ENCODE data around the gene CACNA1H. TPM values are rescaled to one million over a fixed set of nuclear protein-coding genes. Genes with fewer than 3 reads are reported as not detected.
A peak's percentile ranks its signal among the peaks of the same experiment; 100 is the strongest.
"Not testable (repeated sequence)": the region's sequence is repeated elsewhere in the genome, so short reads cannot be mapped to it uniquely, and the experiment has no call there.

CACNA1H gene
- total RNA-seq, 1 donor from 2014 or later: 0.05 TPM

- Mint-ChIP-seq H3K36me3 (ENCODE audit: low read depth) (no peaks in the 10 kb centered on the region), H3K27me3 (no peaks in the 10 kb centered on the region), H3K4me3 (no peak overlapping the region), H3K27ac (no peak overlapping the region), H3K9me3 (no peaks in the 10 kb centered on the region), H3K4me1 (no peaks in the 10 kb centered on the region)
- intact Hi-C loops (cut with micrococcal nuclease): no loop called here
- DNase-seq: peak; percentile 87
Measured at GRCh38 chr16:1188432-1189189, 35.7 kb downstream of the CACNA1H start.

GRCh38 chr16:1189455-1189854, 36.5 kb downstream of the CACNA1H start:
- no peaks in the 10 kb centered on the region for H3K4me1 Mint-ChIP-seq
- no peaks in the 10 kb centered on the region for H3K27me3 Mint-ChIP-seq
- no peak overlapping the region for H3K27ac Mint-ChIP-seq
- no peaks in the 10 kb centered on the region for H3K9me3 Mint-ChIP-seq
- intact Hi-C loops (cut with micrococcal nuclease): no loop called here
- no peaks in the 10 kb centered on the region for H3K36me3 Mint-ChIP-seq (ENCODE audit: low read depth)
- no peak for DNase-seq
- H3K4me3 Mint-ChIP-seq: no peak overlapping the region

- H3K27ac Mint-ChIP-seq; H3K27me3 Mint-ChIP-seq; H3K4me3 Mint-ChIP-seq; H3K4me1 Mint-ChIP-seq; H3K9me3 Mint-ChIP-seq; intact Hi-C loops (cut with micrococcal nuclease); DNase-seq; H3K36me3 Mint-ChIP-seq (ENCODE audit: low read depth): not testable (repeated sequence)
Measured at GRCh38 chr16:1190789-1191188, 37.9 kb downstream of the CACNA1H start.

- DNase-seq: no peak
- no peak overlapping the region for H3K4me3 Mint-ChIP-seq
- intact Hi-C loops (cut with micrococcal nuclease): no loop called here
- H3K27ac Mint-ChIP-seq: no peak overlapping the region
- no peaks in the 10 kb centered on the region for H3K36me3 Mint-ChIP-seq (ENCODE audit: low read depth)
- no peaks in the 10 kb centered on the region for H3K27me3 Mint-ChIP-seq
- no peaks in the 10 kb centered on the region for H3K4me1 Mint-ChIP-seq
- H3K9me3 Mint-ChIP-seq: no peaks in the 10 kb centered on the region
Measured at GRCh38 chr16:1192384-1193073, 39.6 kb downstream of the CACNA1H start.

GRCh38 chr16:1193143-1193824, 40.4 kb downstream of the CACNA1H start:
- Mint-ChIP-seq H3K27me3 (no peaks in the 10 kb centered on the region), H3K36me3 (ENCODE audit: low read depth) (no peaks in the 10 kb centered on the region), H3K27ac (no peak overlapping the region), H3K4me3 (no peak overlapping the region), H3K9me3 (no peaks in the 10 kb centered on the region), H3K4me1 (no peaks in the 10 kb centered on the region)
- no peak for DNase-seq
- intact Hi-C loops (cut with micrococcal nuclease): no loop called here

- H3K4me3 Mint-ChIP-seq: no peak overlapping the region
- no peaks in the 10 kb centered on the region for H3K36me3 Mint-ChIP-seq (ENCODE audit: low read depth)
- intact Hi-C loops (cut with micrococcal nuclease): no loop called here
- no peaks in the 10 kb centered on the region for H3K4me1 Mint-ChIP-seq
- no peaks in the 10 kb centered on the region for H3K9me3 Mint-ChIP-seq
- DNase-seq: no peak
- H3K27me3 Mint-ChIP-seq: no peaks in the 10 kb centered on the region
- H3K27ac Mint-ChIP-seq: no peak overlapping the region
Measured at GRCh38 chr16:1193825-1194581, 41.1 kb downstream of the CACNA1H start.

GRCh38 chr16:1194665-1195392, 41.9 kb downstream of the CACNA1H start:
- Mint-ChIP-seq H3K9me3 (no peaks in the 10 kb centered on the region), H3K27ac (no peak overlapping the region), H3K4me3 (no peak overlapping the region), H3K36me3 (ENCODE audit: low read depth) (no peaks in the 10 kb centered on the region), H3K4me1 (no peaks in the 10 kb centered on the region), H3K27me3 (no peaks in the 10 kb centered on the region)
- peak; percentile 70 for DNase-seq
- intact Hi-C loops (cut with micrococcal nuclease): no loop called here

- H3K27me3 Mint-ChIP-seq: no peaks in the 10 kb centered on the region
- H3K4me1 Mint-ChIP-seq: no peaks in the 10 kb centered on the region
- H3K4me3 Mint-ChIP-seq: no peak overlapping the region
- no peaks in the 10 kb centered on the region for H3K9me3 Mint-ChIP-seq
- DNase-seq: no peak
- H3K27ac Mint-ChIP-seq: no peak overlapping the region
- intact Hi-C loops (cut with micrococcal nuclease): no loop called here
- H3K36me3 Mint-ChIP-seq (ENCODE audit: low read depth): no peaks in the 10 kb centered on the region
Measured at GRCh38 chr16:1195393-1195666, 42.4 kb downstream of the CACNA1H start.

- H3K4me3 Mint-ChIP-seq: no peak overlapping the region
- no peak for DNase-seq
- H3K4me1 Mint-ChIP-seq: no peaks in the 10 kb centered on the region
- no peaks in the 10 kb centered on the region for H3K36me3 Mint-ChIP-seq (ENCODE audit: low read depth)
- no peaks in the 10 kb centered on the region for H3K27me3 Mint-ChIP-seq
- intact Hi-C loops (cut with micrococcal nuclease): no loop called here
- no peaks in the 10 kb centered on the region for H3K9me3 Mint-ChIP-seq
- H3K27ac Mint-ChIP-seq: no peak overlapping the region
Measured at GRCh38 chr16:1196494-1196893, 43.6 kb downstream of the CACNA1H start.

GRCh38 chr16:1197237-1197866, 44.4 kb downstream of the CACNA1H start:
- DNase-seq: no peak
- no peak overlapping the region for H3K27ac Mint-ChIP-seq
- H3K4me1 Mint-ChIP-seq: no peaks in the 10 kb centered on the region
- H3K9me3 Mint-ChIP-seq: no peaks in the 10 kb centered on the region
- no peaks in the 10 kb centered on the region for H3K27me3 Mint-ChIP-seq
- intact Hi-C loops (cut with micrococcal nuclease): no loop called here
- H3K36me3 Mint-ChIP-seq (ENCODE audit: low read depth): no peaks in the 10 kb centered on the region
- H3K4me3 Mint-ChIP-seq: no peak overlapping the region

- Mint-ChIP-seq H3K36me3 (ENCODE audit: low read depth) (no peaks in the 10 kb centered on the region), H3K4me3 (no peak overlapping the region), H3K27ac (no peak overlapping the region), H3K9me3 (no peaks in the 10 kb centered on the region), H3K27me3 (no peaks in the 10 kb centered on the region), H3K4me1 (no peaks in the 10 kb centered on the region)
- DNase-seq: no peak
- intact Hi-C loops (cut with micrococcal nuclease): no loop called here
Measured at GRCh38 chr16:1198194-1198593, 45.3 kb downstream of the CACNA1H start.

GRCh38 chr16:1198671-1199346, 45.9 kb downstream of the CACNA1H start:
- H3K36me3 Mint-ChIP-seq (ENCODE audit: low read depth); H3K9me3 Mint-ChIP-seq; intact Hi-C loops (cut with micrococcal nuclease); H3K27ac Mint-ChIP-seq; DNase-seq; H3K4me3 Mint-ChIP-seq; H3K27me3 Mint-ChIP-seq; H3K4me1 Mint-ChIP-seq: not testable (repeated sequence)
